ENCODE measurements around the gene MAL. TPM values are rescaled to one million over a fixed set of nuclear protein-coding genes. Genes with fewer than 3 reads are reported as not detected.
"Not testable (repeated sequence)": the region's sequence is repeated elsewhere in the genome, so short reads cannot be mapped to it uniquely, and the experiment has no call there.

Gene MAL
- total RNA-seq, 1 donor from 2014 or later = not detected

DNA sequence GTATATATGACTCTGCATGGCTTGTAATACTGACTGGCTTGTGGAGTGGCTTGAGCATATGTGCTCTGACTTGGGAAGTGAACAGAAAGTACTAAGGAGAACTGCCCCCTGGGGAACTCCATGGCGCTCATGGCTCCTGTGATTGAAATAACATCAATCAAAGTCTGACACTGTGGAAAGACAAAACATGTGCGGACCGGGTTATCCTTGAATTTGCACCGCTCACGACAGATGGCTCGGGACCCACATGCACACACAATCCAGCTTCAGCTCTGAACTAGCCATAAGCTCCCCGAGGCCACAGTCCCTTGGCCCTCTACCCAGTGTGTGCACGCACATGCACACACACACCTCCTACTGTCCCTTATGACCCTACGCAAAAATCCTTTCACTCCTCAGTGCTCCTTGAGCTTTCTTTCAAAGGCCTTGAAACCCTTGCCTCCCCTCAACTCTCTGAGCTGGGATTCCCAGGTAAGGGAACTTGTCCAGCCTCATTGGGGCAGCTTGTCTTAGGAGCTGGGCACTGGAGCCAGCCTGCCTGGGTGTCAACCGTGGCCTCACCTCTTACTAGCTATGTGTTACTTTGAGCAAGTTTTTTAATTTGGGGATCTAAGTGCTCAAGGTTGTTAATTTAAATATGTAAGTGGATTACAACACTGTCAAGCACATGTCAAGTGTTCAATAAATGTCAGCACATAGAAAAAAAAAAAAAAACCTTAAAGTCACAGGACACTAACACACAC is 52.5 kb downstream of the MAL start:
- DNase-seq (ENCODE audit: low spot score in 2 of 2) (no peak), FAIRE-seq (no peak)

DNA sequence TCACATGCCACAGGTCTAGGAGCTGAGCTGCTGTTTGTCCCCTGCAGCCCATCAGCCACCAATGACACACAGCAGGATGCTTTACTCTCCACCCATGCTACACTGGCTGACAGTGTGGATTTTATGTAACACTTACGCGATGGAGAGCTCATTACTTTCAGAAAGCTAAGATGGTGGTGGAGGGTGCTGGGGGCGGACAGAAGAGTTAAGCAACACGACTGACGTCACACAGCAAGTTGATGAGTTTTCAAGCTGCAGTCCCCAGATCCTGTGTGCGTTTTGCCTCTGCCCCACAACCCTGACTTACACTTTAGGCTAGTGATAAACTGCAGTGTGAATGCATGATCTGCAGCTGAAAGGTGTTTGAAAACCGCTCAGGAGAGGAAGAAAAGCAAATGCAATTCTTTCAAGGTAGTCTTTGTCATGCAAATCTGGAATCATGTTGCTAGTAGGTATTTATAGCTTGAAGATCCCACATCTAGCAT is 53.7 kb downstream of the MAL start:
- no peak for DNase-seq (ENCODE audit: low spot score in 2 of 2)

DNA sequence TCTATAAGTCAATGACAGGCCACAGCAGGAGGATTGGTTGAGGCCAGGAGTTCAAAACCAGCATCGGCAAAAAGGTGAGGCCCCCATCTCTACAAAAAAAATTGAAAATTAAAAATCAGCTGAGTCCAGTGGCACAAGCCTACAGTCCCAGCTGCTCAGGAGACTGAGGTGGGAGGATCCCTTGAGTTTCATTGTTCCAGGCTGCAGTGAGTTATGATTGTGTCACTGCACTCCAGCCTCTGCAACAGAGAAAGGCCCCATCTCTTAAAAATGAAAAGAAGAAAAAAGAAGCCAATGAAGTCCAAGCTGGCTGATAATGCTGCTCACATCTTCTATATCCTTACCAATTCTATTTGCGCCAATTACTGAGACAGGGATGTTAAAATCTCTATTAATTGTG is 57.0 kb downstream of the MAL start:
- no peak for DNase-seq (ENCODE audit: low spot score in 2 of 2)
- no peak for FAIRE-seq

More for the DNA sequence above, 53.7 kb downstream of the MAL start:
- FAIRE-seq = no peak

DNA sequence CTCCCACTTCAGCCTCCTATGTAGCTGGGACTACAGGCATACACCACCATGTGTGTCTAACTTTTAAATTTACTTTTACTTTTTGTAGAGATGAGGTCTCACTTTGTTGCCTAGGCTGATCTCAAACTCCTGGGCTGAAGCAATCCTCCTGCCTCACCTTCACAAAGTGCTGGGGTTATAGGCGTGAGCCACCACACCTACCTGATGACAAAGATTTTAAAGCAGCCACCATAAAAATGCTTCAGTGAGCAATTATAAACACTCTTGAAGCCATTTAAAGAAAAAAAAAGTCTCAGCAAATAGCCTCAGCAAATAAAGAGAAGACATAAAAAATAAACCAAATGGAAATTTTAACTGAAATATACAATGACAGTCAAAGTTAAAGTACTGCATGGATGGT is 60.5 kb downstream of the MAL start:
- no peak for DNase-seq (ENCODE audit: low spot score in 2 of 2)
- no peak for FAIRE-seq

DNA sequence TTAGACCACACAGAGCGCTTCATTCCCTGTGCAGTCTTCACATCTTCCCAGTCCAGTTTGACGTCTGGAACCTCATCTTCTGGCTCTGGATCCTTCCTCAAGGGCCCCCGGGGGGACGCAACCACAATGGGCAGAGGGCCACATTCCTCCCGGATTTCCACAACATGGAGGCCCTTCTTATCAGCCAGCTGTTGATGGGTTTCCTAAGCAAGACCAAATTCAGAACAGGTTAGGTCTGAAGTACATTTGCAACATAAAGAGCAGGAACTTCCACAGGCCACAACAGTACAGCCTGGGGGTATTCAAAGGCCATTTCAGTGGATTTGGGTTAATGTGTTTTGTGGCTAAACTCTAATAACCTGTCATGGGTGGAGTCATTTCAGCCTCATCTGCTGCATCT is 61.9 kb downstream of the MAL start:
- DNase-seq (ENCODE audit: low spot score in 2 of 2) (no peak), FAIRE-seq (no peak)

DNA sequence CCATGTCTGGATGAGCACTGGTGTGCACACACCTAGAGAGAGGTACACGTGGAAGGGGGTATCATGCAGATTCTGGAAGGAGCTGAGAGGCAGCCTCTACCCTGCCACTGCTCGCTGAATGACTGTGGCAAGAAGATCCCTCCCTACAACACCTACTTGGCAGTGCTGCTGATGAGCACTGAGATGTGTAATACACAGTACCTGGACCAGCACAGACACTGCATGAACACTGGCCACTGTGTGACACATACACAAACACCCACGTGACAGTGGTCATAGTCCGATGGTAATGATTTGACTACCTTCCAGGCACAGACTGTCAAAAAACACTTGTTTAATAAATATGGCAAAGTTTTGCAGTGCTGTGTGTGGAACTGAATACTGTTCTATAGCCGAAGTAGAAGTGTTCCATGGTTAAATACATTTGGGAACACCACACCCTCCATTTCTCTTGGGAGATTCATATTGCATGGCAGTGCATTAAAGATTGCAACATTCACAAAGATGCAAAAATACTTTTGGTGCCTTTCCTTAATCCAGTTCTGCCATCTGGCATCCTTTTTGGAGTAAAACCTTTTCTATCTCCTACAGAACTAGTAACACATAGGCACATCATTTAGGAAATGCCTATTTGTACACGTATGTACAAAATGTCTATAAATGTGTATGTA is 66.5 kb downstream of the MAL start:
- DNase-seq (ENCODE audit: low spot score in 2 of 2) = no peak
- FAIRE-seq = no peak

DNA sequence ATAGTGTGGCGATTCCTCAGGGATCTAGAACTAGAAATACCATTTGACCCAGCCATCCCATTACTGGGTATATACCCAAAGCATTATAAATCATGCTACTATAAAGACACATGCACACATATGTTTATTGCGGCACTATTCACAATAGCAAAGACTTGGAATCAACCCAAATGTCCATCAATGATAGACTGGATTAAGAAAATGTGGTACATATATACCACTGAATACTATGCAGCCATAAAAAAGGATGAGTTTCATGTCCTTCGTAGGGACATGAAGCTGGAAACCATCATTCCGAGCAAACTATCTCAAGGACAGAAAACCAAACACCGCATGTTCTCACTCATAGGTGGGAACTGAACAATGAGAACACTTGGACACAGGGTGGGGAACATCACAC is 72.8 kb downstream of the MAL start:
- not testable (repeated sequence) for FAIRE-seq

DNA sequence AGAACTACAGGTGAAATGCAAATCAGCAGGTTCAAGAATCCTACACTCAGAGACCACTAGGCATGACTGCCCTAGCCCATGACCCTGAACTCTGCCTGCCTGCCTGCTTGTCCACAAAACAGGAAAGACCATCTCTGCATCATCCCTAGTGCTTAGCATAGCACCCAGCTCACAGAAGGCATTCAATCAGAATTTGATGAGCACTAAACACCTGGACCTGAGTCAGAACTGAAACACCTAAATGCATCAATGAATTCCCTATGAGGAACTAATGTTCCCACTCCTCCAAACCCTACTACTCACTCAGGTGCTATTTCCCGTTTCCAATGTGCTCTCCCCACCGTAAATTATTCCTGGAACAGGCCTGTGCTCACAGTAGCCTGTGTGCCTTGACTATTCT is 74.4 kb downstream of the MAL start:
- FAIRE-seq = no peak
- DNase-seq (ENCODE audit: low spot score in 2 of 2) = no peak

More for the DNA sequence above, 72.8 kb downstream of the MAL start:
- not testable (repeated sequence) for DNase-seq (ENCODE audit: low spot score in 2 of 2)

Small RNAs within 50 kb of the gene (small RNA-seq; reads per million reads assigned to genes)
- gene RN7SL575P = 0.08 reads per million

Other genes with a start within 250 kb of the MAL start
- under 0.01 TPM for gene TEKT4, start 154.3 kb upstream of the MAL start, total RNA-seq
- 40.8 TPM for gene MRPS5, start 96.1 kb downstream of the MAL start, total RNA-seq
- gene ZNF514, start 134.1 kb downstream of the MAL start, total RNA-seq = 24.5 TPM
- gene ZNF2, start 140.1 kb downstream of the MAL start, total RNA-seq = 11.4 TPM
- 29.8 TPM for gene ZNF892, start 181.8 kb downstream of the MAL start, total RNA-seq
- 0.82 TPM for gene PROM2, start 248.7 kb downstream of the MAL start, total RNA-seq